Astrocyte (in vitro differentiated cells and primary cell): ENCODE measurements around the gene NOG. TPM values are rescaled to one million over a fixed set of nuclear protein-coding genes. Genes with fewer than 3 reads are reported as not detected.
A peak's percentile ranks its signal among the peaks of the same experiment; 100 is the strongest.

Source experiments
- DNase-seq: peaks from one replicate; pipeline ENCODE4 v3.0.0-alpha.2; 2010; ENCODE audit warnings: low read depth
- FAIRE-seq: peaks from 2 replicates; lab custom pipeline; 2011; peaks lifted over from hg19 to GRCh38; lab: Jason Lieb, UNC
- H2AFZ ChIP-seq: 2 replicates; pipeline ENCODE4 v1.6.0; 2012; ENCODE audit warnings: low read depth, low read length, inconsistent platforms
- H3K27ac ChIP-seq: 2 replicates; pipeline ENCODE4 v1.5.1; 2011; ENCODE audit warnings: low read depth, low read length, inconsistent platforms
- H3K27me3 ChIP-seq: 2 replicates; pipeline ENCODE4 v1.6.0; 2011; ENCODE audit warnings: low read length, inconsistent platforms; ENCODE audit not compliant: insufficient read depth
- H3K36me3 ChIP-seq: 2 replicates; pipeline ENCODE4 v1.5.1; 2011; ENCODE audit warnings: low read length, inconsistent platforms; ENCODE audit not compliant: insufficient read depth
- H3K4me1 ChIP-seq: 2 replicates; pipeline ENCODE4 v1.5.1; 2011; ENCODE audit warnings: low read length, inconsistent platforms; ENCODE audit not compliant: insufficient read depth
- H3K4me2 ChIP-seq: 2 replicates; pipeline ENCODE4 v1.6.0; 2012; ENCODE audit warnings: low read length, inconsistent platforms
- H3K4me3 ChIP-seq: 2 replicates; pipeline ENCODE4 v1.5.1; 2011; ENCODE audit warnings: low read depth, mild to moderate bottlenecking, low read length, inconsistent platforms; ENCODE audit not compliant: insufficient read depth
- H3K79me2 ChIP-seq: 2 replicates; pipeline ENCODE4 v1.6.0; 2012; ENCODE audit warnings: mild to moderate bottlenecking, low read length, inconsistent platforms; ENCODE audit not compliant: insufficient read depth
- H3K9ac ChIP-seq: 2 replicates; pipeline ENCODE4 v1.6.0; 2012; ENCODE audit warnings: mild to moderate bottlenecking, low read length, inconsistent platforms
- H3K9me3 ChIP-seq: 2 replicates; pipeline ENCODE4 v1.5.1; 2012; ENCODE audit warnings: low read depth, mild to moderate bottlenecking, low read length, inconsistent platforms; ENCODE audit not compliant: insufficient read depth
- H4K20me1 ChIP-seq: 2 replicates; pipeline ENCODE4 v1.6.0; 2012; ENCODE audit warnings: low read length, inconsistent platforms; ENCODE audit not compliant: insufficient read depth
- H3K27ac Mint-ChIP-seq: one replicate; pipeline ENCODE4 v1.8.0; 2021; ENCODE audit warnings: mild to moderate bottlenecking, mixed read lengths; ENCODE audit not compliant: unreplicated experiment
- H3K27me3 Mint-ChIP-seq: one replicate; pipeline ENCODE4 v1.8.0; 2021; ENCODE audit warnings: low read depth, mixed read lengths; ENCODE audit not compliant: unreplicated experiment
- H3K36me3 Mint-ChIP-seq: one replicate; pipeline ENCODE4 v1.8.0; 2021; ENCODE audit warnings: low read depth, mixed read lengths; ENCODE audit not compliant: unreplicated experiment
- H3K4me1 Mint-ChIP-seq: one replicate; pipeline ENCODE4 v1.8.0; 2021; ENCODE audit warnings: low read depth, mixed read lengths; ENCODE audit not compliant: unreplicated experiment
- H3K4me3 Mint-ChIP-seq: one replicate; pipeline ENCODE4 v1.8.0; 2021; ENCODE audit warnings: mild to moderate bottlenecking, moderate library complexity, mixed read lengths; ENCODE audit not compliant: unreplicated experiment
- H3K9me3 Mint-ChIP-seq: one replicate; pipeline ENCODE4 v1.8.0; 2021; ENCODE audit warnings: mild to moderate bottlenecking, mixed read lengths; ENCODE audit not compliant: unreplicated experiment
- CTCF ChIP-seq: IDR thresholded peaks from 2 replicates; pipeline ENCODE4 v1.5.1; 2011; ENCODE audit warnings: low read depth, mild to moderate bottlenecking, inconsistent platforms, low read length, moderate library complexity; ENCODE audit not compliant: insufficient read depth
- EZH2 ChIP-seq: IDR thresholded peaks from 2 replicates; pipeline ENCODE4 v1.6.1; 2012; ENCODE audit warnings: mild to moderate bottlenecking, low read length, inconsistent platforms; ENCODE audit not compliant: insufficient read depth
- total RNA-seq: library from RNA; stranded (reverse); gene quantifications from 2 replicates; pipeline ENCODE4 v1.2.1, GENCODE V29; 2021

The NOG gene
- total RNA-seq, 1 donor from 2014 or later: 23.0 TPM

- Histone ChIP-seq H3K4me1 (no peaks in the 10 kb centered on the region), H3K27ac (no peak overlapping the region), H3K79me2 (no peaks in the 10 kb centered on the region), H3K9ac (no peak overlapping the region), H3K36me3 (no peaks in the 10 kb centered on the region), H4K20me1 (no peaks in the 10 kb centered on the region), H3K9me3 (no peaks in the 10 kb centered on the region), H3K4me2 (no peak overlapping the region), H3K27me3 (peaks cover 5% of the 10 kb centered on the region), H2AFZ (no peak overlapping the region), H3K4me3 (no peak overlapping the region)
- DNase-seq: no peak
- Mint-ChIP-seq H3K4me1 (no peaks in the 10 kb centered on the region), H3K27me3 (peaks cover 21% of the 10 kb centered on the region), H3K4me3 (no peak overlapping the region), H3K9me3 (no peaks in the 10 kb centered on the region), H3K27ac (no peak overlapping the region), H3K36me3 (no peaks in the 10 kb centered on the region)
- no peak for TF ChIP-seq EZH2
- peak; percentile 34 for TF ChIP-seq CTCF
- FAIRE-seq: no peak
Measured at GRCh38 chr17:56629531-56630075, 36.1 kb downstream of the NOG start.

- no peak overlapping the region for H3K4me3 Mint-ChIP-seq
- H3K27ac Mint-ChIP-seq: no peak overlapping the region
- Histone ChIP-seq H3K27me3 (peaks cover 5% of the 10 kb centered on the region), H3K36me3 (no peaks in the 10 kb centered on the region), H2AFZ (no peak overlapping the region), H3K27ac (no peak overlapping the region), H3K4me3 (no peak overlapping the region), H3K4me2 (no peak overlapping the region), H3K9me3 (no peaks in the 10 kb centered on the region), H3K4me1 (no peaks in the 10 kb centered on the region), H3K9ac (no peak overlapping the region), H3K79me2 (no peaks in the 10 kb centered on the region), H4K20me1 (no peaks in the 10 kb centered on the region)
- H3K4me1 Mint-ChIP-seq: no peaks in the 10 kb centered on the region
- no peak for TF ChIP-seq CTCF
- H3K36me3 Mint-ChIP-seq: no peaks in the 10 kb centered on the region
- DNase-seq: no peak
- peaks cover 21% of the 10 kb centered on the region for H3K27me3 Mint-ChIP-seq
- peaks cover 2% of the 10 kb centered on the region for H3K9me3 Mint-ChIP-seq
- no peak for FAIRE-seq
Measured at GRCh38 chr17:56630202-56630601, 36.7 kb downstream of the NOG start.

- TF ChIP-seq CTCF (no peak), EZH2 (no peak)
- H2AFZ ChIP-seq: no peak overlapping the region
- H3K9me3 ChIP-seq: no peaks in the 10 kb centered on the region
- H3K4me2 ChIP-seq: no peak overlapping the region
- H4K20me1 ChIP-seq: no peaks in the 10 kb centered on the region
- Mint-ChIP-seq H3K4me3 (no peak overlapping the region), H3K27me3 (peaks cover 5% of the 10 kb centered on the region), H3K36me3 (no peaks in the 10 kb centered on the region), H3K4me1 (peaks cover 11% of the 10 kb centered on the region), H3K9me3 (peaks cover 2% of the 10 kb centered on the region), H3K27ac (no peak overlapping the region)
- H3K27me3 ChIP-seq: peaks cover 10% of the 10 kb centered on the region
- H3K27ac ChIP-seq: no peak overlapping the region
- no peaks in the 10 kb centered on the region for H3K4me1 ChIP-seq
- H3K9ac ChIP-seq: no peak overlapping the region
- DNase-seq (no peak), FAIRE-seq (no peak)
- H3K36me3 ChIP-seq: no peaks in the 10 kb centered on the region
- H3K4me3 ChIP-seq: no peak overlapping the region
- no peaks in the 10 kb centered on the region for H3K79me2 ChIP-seq
Measured at GRCh38 chr17:56633681-56634080, 40.2 kb downstream of the NOG start.
